ENCODE data around the gene LRP1B. TPM values are rescaled to one million over a fixed set of nuclear protein-coding genes. Genes with fewer than 3 reads are reported as not detected.

The LRP1B gene
- polyA plus RNA-seq, 1 of the 3 experiments (the other 2 are of a cell fraction) = 0.28 TPM

DNA sequence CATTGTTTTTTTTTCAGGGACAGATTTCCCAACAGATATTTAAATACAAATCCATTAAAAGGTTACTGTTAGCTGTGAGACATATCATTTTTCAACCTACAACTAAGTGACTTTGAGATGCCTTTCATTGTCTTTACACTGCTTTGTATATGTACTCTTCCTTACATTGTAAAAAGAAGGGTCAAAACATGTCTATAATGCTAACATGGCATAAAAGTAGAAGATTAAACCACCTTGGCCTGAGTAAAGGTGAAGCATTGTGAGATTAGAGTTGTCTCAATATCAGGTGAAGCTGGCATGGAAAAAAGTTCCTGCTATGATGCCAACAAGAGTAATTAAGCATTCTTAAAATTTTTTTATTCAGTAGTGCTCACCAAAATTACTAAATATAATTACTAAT lies 1842.1 kb downstream of the LRP1B start:
- Histone ChIP-seq H3K79me2 (ENCODE audit: insufficient read depth) (no peaks in the 10 kb centered on the region), H3K4me1 (ENCODE audit: control insufficient read depth in 1 of 2, insufficient read depth in 2 of 2, low read depth in 1 of 2, low read length in 1 of 2) (no peaks in the 10 kb centered on the region), H3K36me3 (replicated peaks in 1 of 2; ENCODE audit: control insufficient read depth in 1 of 2, insufficient read depth in 2 of 2, low read length in 1 of 2) (no peaks in the 10 kb centered on the region), H3K9me3 (no peaks in the 10 kb centered on the region), H4K20me1 (ENCODE audit: insufficient read depth) (no peaks in the 10 kb centered on the region), H3F3A (replicated peaks; ENCODE audit: insufficient read depth) (no peaks in the 10 kb centered on the region), H3K27ac (ENCODE audit: low read depth in 2 of 2, low read length in 1 of 2) (no peak overlapping the region), H3K4me2 (no peak overlapping the region), H3K9me2 (no peaks in the 10 kb centered on the region), H2AFZ (ENCODE audit: low read depth) (no peak overlapping the region), H3K4me3 (ENCODE audit: low read depth in 2 of 2, low read length in 1 of 2) (no peak overlapping the region), H3K27me3 (ENCODE audit: insufficient read depth) (no peaks in the 10 kb centered on the region), H3K9ac (no peak overlapping the region)
- TF ChIP-seq JUND (IDR thresholded peaks at IDR 0.05) = no peak
- TF ChIP-seq, protein P1, sequence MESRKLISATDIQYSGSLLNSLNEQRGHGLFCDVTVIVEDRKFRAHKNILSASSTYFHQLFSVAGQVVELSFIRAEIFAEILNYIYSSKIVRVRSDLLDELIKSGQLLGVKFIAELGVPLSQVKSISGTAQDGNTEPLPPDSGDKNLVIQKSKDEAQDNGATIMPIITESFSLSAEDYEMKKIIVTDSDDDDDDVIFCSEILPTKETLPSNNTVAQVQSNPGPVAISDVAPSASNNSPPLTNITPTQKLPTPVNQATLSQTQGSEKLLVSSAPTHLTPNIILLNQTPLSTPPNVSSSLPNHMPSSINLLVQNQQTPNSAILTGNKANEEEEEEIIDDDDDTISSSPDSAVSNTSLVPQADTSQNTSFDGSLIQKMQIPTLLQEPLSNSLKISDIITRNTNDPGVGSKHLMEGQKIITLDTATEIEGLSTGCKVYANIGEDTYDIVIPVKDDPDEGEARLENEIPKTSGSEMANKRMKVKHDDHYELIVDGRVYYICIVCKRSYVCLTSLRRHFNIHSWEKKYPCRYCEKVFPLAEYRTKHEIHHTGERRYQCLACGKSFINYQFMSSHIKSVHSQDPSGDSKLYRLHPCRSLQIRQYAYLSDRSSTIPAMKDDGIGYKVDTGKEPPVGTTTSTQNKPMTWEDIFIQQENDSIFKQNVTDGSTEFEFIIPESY (IDR thresholded peaks at IDR 0.05; ENCODE audit: borderline replicate concordance, low read depth) = no peak
- no peak for TF ChIP-seq CHD2 (IDR thresholded peaks at IDR 0.05; ENCODE audit: low read length, partially characterized antibody)
- TF ChIP-seq SMC3 (IDR thresholded peaks at IDR 0.05; ENCODE audit: low read depth, low read length) = no peak
- TF ChIP-seq YY1 (IDR thresholded peaks at IDR 0.05; ENCODE audit: low read depth) = no peak
- TF ChIP-seq MXI1 (IDR thresholded peaks at IDR 0.05; ENCODE audit: low read depth, low read length) = no peak
- TF ChIP-seq, protein P2, sequence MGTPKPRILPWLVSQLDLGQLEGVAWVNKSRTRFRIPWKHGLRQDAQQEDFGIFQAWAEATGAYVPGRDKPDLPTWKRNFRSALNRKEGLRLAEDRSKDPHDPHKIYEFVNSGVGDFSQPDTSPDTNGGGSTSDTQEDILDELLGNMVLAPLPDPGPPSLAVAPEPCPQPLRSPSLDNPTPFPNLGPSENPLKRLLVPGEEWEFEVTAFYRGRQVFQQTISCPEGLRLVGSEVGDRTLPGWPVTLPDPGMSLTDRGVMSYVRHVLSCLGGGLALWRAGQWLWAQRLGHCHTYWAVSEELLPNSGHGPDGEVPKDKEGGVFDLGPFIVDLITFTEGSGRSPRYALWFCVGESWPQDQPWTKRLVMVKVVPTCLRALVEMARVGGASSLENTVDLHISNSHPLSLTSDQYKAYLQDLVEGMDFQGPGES (IDR thresholded peaks at IDR 0.05; ENCODE audit: low read depth, low read length) = no peak
- TF ChIP-seq EP300 (IDR thresholded peaks at IDR 0.05; ENCODE audit: borderline replicate concordance in 1 of 2, low read depth in 1 of 2, low read length in 1 of 2) = no peak
- no peak for TF ChIP-seq GABPA (IDR thresholded peaks at IDR 0.05; ENCODE audit: low read depth)
- ChIA-PET POLR2A (no interaction called here), CTCF (no interaction called here)
- DNase-seq = no peak

DNA sequence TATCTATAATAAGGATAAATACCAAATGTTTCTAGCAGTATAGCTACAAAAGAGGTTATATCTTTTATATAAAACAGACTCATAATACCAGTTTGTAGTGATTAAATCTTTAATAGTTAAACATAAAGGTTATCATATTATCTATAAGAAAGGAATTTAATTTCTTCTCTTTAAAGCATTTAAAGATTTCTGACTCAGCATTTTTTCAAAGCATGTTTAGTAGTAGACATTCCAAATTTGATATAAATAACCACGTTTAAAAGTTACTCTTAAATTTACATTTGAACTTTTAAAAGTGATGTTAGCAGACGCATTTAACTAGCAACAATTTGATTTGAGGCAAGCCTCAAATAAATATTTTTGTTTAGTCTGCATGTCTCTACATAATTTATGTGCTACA lies 1842.6 kb downstream of the LRP1B start:
- ChIA-PET POLR2A (no interaction called here), CTCF (no interaction called here)
- H3K9ac ChIP-seq = no peak overlapping the region
- H3K4me2 ChIP-seq = no peak overlapping the region
- no peaks in the 10 kb centered on the region for H3F3A ChIP-seq (replicated peaks; ENCODE audit: insufficient read depth)
- no peak for TF ChIP-seq RFX5 (IDR thresholded peaks at IDR 0.05; ENCODE audit: low read length)
- TF ChIP-seq SIN3A (IDR thresholded peaks at IDR 0.05; ENCODE audit: borderline replicate concordance, low read depth, low read length) = no peak
- TF ChIP-seq, protein P3, sequence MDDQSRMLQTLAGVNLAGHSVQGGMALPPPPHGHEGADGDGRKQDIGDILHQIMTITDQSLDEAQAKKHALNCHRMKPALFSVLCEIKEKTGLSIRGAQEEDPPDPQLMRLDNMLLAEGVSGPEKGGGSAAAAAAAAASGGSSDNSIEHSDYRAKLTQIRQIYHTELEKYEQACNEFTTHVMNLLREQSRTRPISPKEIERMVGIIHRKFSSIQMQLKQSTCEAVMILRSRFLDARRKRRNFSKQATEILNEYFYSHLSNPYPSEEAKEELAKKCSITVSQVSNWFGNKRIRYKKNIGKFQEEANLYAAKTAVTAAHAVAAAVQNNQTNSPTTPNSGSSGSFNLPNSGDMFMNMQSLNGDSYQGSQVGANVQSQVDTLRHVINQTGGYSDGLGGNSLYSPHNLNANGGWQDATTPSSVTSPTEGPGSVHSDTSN (IDR thresholded peaks at IDR 0.05) = no peak
- TF ChIP-seq FOXJ3 (CRISPR knock-in tag; IDR thresholded peaks at IDR 0.05) = no peak
- no peak for TF ChIP-seq GATA2 (CRISPR knock-in tag; IDR thresholded peaks at IDR 0.05)
- TF ChIP-seq, protein P4, sequence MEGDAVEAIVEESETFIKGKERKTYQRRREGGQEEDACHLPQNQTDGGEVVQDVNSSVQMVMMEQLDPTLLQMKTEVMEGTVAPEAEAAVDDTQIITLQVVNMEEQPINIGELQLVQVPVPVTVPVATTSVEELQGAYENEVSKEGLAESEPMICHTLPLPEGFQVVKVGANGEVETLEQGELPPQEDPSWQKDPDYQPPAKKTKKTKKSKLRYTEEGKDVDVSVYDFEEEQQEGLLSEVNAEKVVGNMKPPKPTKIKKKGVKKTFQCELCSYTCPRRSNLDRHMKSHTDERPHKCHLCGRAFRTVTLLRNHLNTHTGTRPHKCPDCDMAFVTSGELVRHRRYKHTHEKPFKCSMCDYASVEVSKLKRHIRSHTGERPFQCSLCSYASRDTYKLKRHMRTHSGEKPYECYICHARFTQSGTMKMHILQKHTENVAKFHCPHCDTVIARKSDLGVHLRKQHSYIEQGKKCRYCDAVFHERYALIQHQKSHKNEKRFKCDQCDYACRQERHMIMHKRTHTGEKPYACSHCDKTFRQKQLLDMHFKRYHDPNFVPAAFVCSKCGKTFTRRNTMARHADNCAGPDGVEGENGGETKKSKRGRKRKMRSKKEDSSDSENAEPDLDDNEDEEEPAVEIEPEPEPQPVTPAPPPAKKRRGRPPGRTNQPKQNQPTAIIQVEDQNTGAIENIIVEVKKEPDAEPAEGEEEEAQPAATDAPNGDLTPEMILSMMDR (IDR thresholded peaks at IDR 0.05) = no peak
- no peak for TF ChIP-seq SMC3 (IDR thresholded peaks at IDR 0.05; ENCODE audit: low read depth, low read length)
- no peak for TF ChIP-seq MXI1 (IDR thresholded peaks at IDR 0.05; ENCODE audit: low read depth, low read length)
- no peak for TF ChIP-seq POLR2AphosphoS5 (IDR thresholded peaks at IDR 0.05; ENCODE audit: low read depth, low read length)
- TF ChIP-seq, protein P5, sequence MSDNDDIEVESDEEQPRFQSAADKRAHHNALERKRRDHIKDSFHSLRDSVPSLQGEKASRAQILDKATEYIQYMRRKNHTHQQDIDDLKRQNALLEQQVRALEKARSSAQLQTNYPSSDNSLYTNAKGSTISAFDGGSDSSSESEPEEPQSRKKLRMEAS (IDR thresholded peaks at IDR 0.05; ENCODE audit: low read depth) = no peak
- TF ChIP-seq EP300 (IDR thresholded peaks at IDR 0.05; ENCODE audit: borderline replicate concordance in 1 of 2, low read depth in 1 of 2, low read length in 1 of 2) = no peak
- TF ChIP-seq, protein P1 (IDR thresholded peaks at IDR 0.05; ENCODE audit: borderline replicate concordance, low read depth) = no peak
- no peak for TF ChIP-seq NFIC (IDR thresholded peaks at IDR 0.05; ENCODE audit: borderline replicate concordance)
- WGBS (ENCODE audit: low lambda C conversion rate) = 55% methylated on average over 2 of the region's 2 CpGs
- H3K27ac ChIP-seq (ENCODE audit: low read depth in 2 of 2, low read length in 1 of 2) = no peak overlapping the region
- H4K20me1 ChIP-seq (ENCODE audit: insufficient read depth) = no peaks in the 10 kb centered on the region
- H3K4me1 ChIP-seq (ENCODE audit: control insufficient read depth in 1 of 2, insufficient read depth in 2 of 2, low read depth in 1 of 2, low read length in 1 of 2) = no peaks in the 10 kb centered on the region
- no peaks in the 10 kb centered on the region for H3K36me3 ChIP-seq (replicated peaks in 1 of 2; ENCODE audit: control insufficient read depth in 1 of 2, insufficient read depth in 2 of 2, low read length in 1 of 2)
- no peaks in the 10 kb centered on the region for H3K9me3 ChIP-seq
- H3K4me3 ChIP-seq (ENCODE audit: low read depth in 2 of 2, low read length in 1 of 2) = no peak overlapping the region
- no peaks in the 10 kb centered on the region for H3K79me2 ChIP-seq (ENCODE audit: insufficient read depth)
- H3K9me2 ChIP-seq = no peaks in the 10 kb centered on the region
- no peak for DNase-seq
- no peak overlapping the region for H2AFZ ChIP-seq (ENCODE audit: low read depth)
- no peaks in the 10 kb centered on the region for H3K27me3 ChIP-seq (ENCODE audit: insufficient read depth)
